ENCODE results near the gene DOCK9. TPM values are rescaled to one million over a fixed set of nuclear protein-coding genes. Genes with fewer than 3 reads are reported as not detected.

Gene DOCK9
- polyA plus RNA-seq, 3 donors: 0.01 TPM; not detected in 2

- H3K27me3 ChIP-seq (ENCODE audit: control insufficient read depth in 2 of 2, insufficient read depth in 2 of 2, low read length in 2 of 2): no peaks in the 10 kb centered on the region
- no peaks in the 10 kb centered on the region for H3K36me3 ChIP-seq (replicated peaks in 1 of 2; ENCODE audit: control insufficient read depth in 1 of 2, insufficient read depth in 2 of 2, low read length in 2 of 2)
- Mint-ChIP-seq H3K9me3 (peaks cover 0 to 7% (median 0%) of the 10 kb centered on the region in 7 donors), H3K4me1 (no peaks in the 10 kb centered on the region), H3K27me3 (ENCODE audit: low read depth in 3 of 3) (peaks cover 2 to 6% (median 5%) of the 10 kb centered on the region in 3 donors), H3K4me3 (no peak overlapping the region), H3K27ac (no peak overlapping the region), H3K36me3 (no peaks in the 10 kb centered on the region)
- no peaks in the 10 kb centered on the region for H4K20me1 ChIP-seq (ENCODE audit: insufficient read depth, low read length)
- H3K79me2 ChIP-seq (ENCODE audit: insufficient read depth, low read length): no peaks in the 10 kb centered on the region
- no peak overlapping the region for H2AFZ ChIP-seq (ENCODE audit: insufficient read depth, low read depth, low read length, poor library complexity, severe bottlenecking)
- DNase-seq: no peak
- 86% methylated on average over 1 of the region's 3 CpGs for WGBS (ENCODE audit: insufficient coverage)
- intact Hi-C loops (cut with micrococcal nuclease): no loop called here
- H3K9ac ChIP-seq (ENCODE audit: insufficient read depth, low read length, poor library complexity, severe bottlenecking): no peak overlapping the region
- H3K9me3 ChIP-seq (replicated peaks in 1 of 2; ENCODE audit: control insufficient read depth in 1 of 2, insufficient read depth in 1 of 2, low read length in 2 of 2): no peaks in the 10 kb centered on the region
- TF ChIP-seq CTCF (IDR thresholded peaks at IDR 0.05): no peak
- no peak overlapping the region for H3K27ac ChIP-seq (ENCODE audit: low read depth in 1 of 2, low read length in 2 of 2)
- H3K4me2 ChIP-seq (replicated peaks; ENCODE audit: extremely low read depth, low read length, poor library complexity, severe bottlenecking): no peak overlapping the region
- H3K4me1 ChIP-seq (ENCODE audit: control insufficient read depth in 1 of 2, insufficient read depth in 2 of 2, low read length in 2 of 2): no peaks in the 10 kb centered on the region
- no peak overlapping the region for H3K4me3 ChIP-seq (replicated peaks in 1 of 3; ENCODE audit: low read depth in 2 of 3, low read length in 3 of 3)
Observed at GRCh38 chr13:98807774-98808173, 170.1 kb downstream of the DOCK9 start.

- H3K27ac ChIP-seq (ENCODE audit: low read depth in 1 of 2, low read length in 2 of 2): no peak overlapping the region
- no peaks in the 10 kb centered on the region for H3K9me3 ChIP-seq (replicated peaks in 1 of 2; ENCODE audit: control insufficient read depth in 1 of 2, insufficient read depth in 1 of 2, low read length in 2 of 2)
- no peak overlapping the region for H3K9ac ChIP-seq (ENCODE audit: insufficient read depth, low read length, poor library complexity, severe bottlenecking)
- peaks cover 0 to 4% (median 2%) of the 10 kb centered on the region in 3 donors for H3K27me3 Mint-ChIP-seq (ENCODE audit: low read depth in 3 of 3)
- no peak for DNase-seq
- H3K4me3 Mint-ChIP-seq: no peak overlapping the region
- no peaks in the 10 kb centered on the region for H3K4me1 Mint-ChIP-seq
- H3K79me2 ChIP-seq (ENCODE audit: insufficient read depth, low read length): no peaks in the 10 kb centered on the region
- no peaks in the 10 kb centered on the region for H4K20me1 ChIP-seq (ENCODE audit: insufficient read depth, low read length)
- no peak overlapping the region for H2AFZ ChIP-seq (ENCODE audit: insufficient read depth, low read depth, low read length, poor library complexity, severe bottlenecking)
- H3K27me3 ChIP-seq (ENCODE audit: control insufficient read depth in 2 of 2, insufficient read depth in 2 of 2, low read length in 2 of 2): no peaks in the 10 kb centered on the region
- no peak for TF ChIP-seq CTCF (IDR thresholded peaks at IDR 0.05)
- no peaks in the 10 kb centered on the region for H3K36me3 ChIP-seq (replicated peaks in 1 of 2; ENCODE audit: control insufficient read depth in 1 of 2, insufficient read depth in 2 of 2, low read length in 2 of 2)
- no peaks in the 10 kb centered on the region for H3K4me1 ChIP-seq (ENCODE audit: control insufficient read depth in 1 of 2, insufficient read depth in 2 of 2, low read length in 2 of 2)
- H3K27ac Mint-ChIP-seq: no peak overlapping the region
- no peak overlapping the region for H3K4me2 ChIP-seq (replicated peaks; ENCODE audit: extremely low read depth, low read length, poor library complexity, severe bottlenecking)
- H3K9me3 Mint-ChIP-seq: no peaks in the 10 kb centered on the region
- intact Hi-C loops (cut with micrococcal nuclease): no loop called here
- H3K4me3 ChIP-seq (replicated peaks in 1 of 3; ENCODE audit: low read depth in 2 of 3, low read length in 3 of 3): no peak overlapping the region
- 93% methylated on average over 8 of the region's 9 CpGs for WGBS (ENCODE audit: insufficient coverage)
- no peaks in the 10 kb centered on the region for H3K36me3 Mint-ChIP-seq
Observed at GRCh38 chr13:98804336-98804855, 173.5 kb downstream of the DOCK9 start.

Measured in CD14-positive monocyte (primary cell).